Erythroblast (primary cell): ENCODE measurements around the gene OPRM1.

Source experiments
- GATA1 ChIP-seq: IDR thresholded peaks from 2 replicates; pipeline ENCODE4 v1.6.1; 2011; ENCODE audit warnings: low read depth, mild to moderate bottlenecking, control low read depth, low read length, moderate library complexity
- POLR2A ChIP-seq: IDR thresholded peaks from 2 replicates; pipeline ENCODE4 v1.6.1; 2011; ENCODE audit warnings: mild to moderate bottlenecking, low read length

GRCh38 chr6:154202339-154202738 is 163.3 kb downstream of the OPRM1 start:
- TF ChIP-seq POLR2A (no peak), GATA1 (no peak)
